GM18870 (cell line): ENCODE measurements around the gene PRR16.

Experiments
- ATAC-seq: cut with Tn5 transposase; IDR thresholded peaks from one replicate; pipeline ENCODE4 v1.9.1; 2021; ENCODE audit warnings: moderate library complexity; ENCODE audit not compliant: unreplicated experiment

The PRR16 gene

DNA sequence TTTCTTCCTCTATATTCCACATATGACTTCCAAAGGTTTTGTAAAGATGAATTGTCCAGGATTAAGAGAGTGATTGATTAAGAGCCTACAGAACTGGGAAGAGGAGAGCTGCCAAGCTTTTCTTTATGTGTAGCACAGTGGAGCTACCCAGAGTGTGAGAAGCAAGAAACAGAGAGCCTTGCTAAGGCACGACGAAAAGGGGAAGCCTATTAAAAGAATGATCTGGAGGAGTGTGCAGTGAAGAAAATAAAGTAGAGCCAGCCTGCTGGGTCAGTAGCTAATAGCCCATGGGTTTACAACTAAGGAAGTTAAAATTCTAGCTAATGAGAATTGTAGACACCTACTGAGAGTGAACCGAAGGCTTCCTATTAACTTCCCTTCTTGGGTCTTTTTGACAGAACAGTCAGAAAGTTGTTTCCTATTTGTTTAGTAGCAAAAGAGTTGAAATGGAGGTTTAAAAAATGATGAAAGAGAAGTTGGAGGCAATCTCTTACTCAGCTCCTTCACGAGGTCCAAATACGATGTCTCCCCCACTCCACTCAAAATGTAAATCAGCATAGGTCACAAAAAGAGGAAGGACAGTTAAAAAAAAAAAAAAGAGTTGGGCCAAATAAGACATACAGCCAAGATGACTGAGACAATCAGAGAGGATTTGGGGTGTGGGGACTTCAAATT is 957 bp upstream of the PRR16 start:
- no peak for ATAC-seq

DNA sequence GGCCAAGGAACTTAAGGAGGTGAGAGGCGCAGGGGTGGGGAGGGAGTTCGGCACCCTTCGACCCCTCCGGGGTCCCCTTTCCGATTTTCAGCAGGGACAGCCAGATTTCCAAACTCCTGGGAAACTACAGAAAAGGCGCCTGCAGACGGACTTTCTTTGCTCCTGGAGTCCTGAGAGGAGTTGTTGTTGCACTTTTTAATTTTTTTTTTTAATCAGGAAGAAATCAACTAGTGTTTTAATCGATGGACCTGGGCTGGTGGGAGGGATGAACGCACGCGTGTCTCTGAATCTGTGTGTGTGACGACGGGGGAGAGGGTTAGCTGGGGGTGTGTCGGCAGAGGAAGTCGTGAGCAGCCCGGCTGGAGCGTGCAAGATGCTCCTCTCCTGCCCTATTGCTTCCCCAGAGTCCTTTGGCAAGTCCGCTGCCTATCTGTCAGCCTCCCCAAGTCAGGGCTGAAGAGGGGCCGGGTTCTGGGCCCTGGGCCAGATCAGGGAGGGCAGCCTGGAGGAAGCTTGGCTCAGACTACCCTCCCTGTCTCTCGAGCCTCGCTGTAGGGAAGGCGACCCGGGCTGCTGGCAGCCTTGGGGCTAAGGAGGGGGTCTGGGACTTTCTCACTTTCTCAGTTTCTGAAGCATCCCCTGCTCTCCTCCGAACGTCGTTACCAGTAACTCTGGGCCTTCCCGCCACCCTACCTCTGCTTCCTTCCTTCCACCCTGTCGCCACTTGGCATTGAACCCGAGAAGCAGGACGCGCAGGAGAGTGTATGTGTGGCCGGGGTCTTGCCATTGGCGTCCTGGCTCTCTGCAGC is 731 bp downstream of the PRR16 start:
- no peak for ATAC-seq

DNA sequence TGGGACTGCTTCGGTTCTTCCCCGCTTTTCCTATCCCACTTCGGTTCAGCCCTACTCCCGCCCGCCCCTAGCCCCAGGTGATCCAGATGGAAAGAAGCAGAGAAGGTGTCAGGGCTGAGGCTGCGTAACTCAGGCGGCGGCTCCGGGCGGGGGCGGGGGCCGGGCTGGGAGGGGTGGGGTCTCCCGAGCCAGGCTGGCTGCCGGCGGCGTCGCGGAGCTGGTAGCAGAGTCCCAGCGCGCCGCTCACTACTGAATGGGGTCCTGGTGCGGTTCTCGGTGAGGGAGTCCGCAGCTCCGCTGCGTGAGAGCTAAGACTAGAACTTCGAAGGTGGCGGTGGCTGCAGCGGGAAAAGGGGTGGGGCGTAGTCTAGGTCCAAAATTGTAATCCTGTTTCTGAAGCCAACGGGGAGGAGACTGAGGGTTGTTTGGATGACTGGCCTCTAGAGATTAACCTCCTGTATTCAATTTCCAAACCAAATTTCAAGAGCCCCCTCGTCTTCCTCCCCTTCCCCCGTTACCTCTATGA is 1.4 kb downstream of the PRR16 start:
- ATAC-seq = no peak

DNA sequence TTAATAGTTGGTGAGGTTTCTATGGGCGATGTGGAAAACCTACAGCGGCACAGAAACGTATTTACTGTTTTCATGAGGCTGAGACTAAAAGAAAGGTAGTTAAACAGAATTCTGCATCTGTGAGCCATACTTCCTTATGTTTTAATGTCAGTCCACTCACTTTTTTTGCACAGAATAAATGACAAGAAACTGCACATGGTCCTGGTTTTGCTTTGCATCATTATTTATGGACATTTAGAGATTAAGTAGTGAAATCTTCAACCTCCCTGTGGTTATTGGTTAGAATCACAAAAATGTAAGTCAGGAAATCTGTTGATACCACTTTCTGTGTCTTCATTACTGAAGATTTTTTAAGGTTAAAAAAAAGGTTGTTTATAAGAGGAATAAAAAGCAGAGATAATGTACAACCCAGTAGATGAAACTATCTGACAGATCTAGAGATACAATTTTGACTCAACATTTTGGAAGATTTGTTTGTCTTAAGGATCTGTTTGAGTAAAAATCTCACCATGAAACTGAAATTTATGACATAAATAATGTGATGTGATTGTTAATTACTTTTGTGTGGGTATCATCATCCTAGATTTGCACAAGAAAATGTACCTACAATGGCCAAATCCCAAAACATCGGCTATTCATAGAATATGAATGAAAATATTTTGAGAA is 2.4 kb downstream of the PRR16 start:
- no peak for ATAC-seq

DNA sequence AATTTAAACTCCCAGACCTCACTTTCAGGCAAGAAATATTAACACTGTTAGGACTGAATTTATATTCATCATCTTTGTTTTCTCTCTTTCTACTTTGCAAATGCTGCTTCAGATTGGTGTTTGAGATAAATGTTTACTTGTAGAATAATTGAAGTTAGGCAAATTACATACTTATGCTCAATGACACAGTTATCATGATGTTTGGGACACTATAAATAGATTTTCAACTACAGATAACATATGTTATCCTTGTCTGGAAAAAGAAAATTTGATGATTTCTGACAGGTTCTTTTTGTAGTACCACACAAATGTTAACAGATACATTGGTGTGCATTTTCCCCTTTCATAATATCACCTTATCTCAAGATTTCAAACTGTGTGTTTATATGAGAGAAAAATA is 7.9 kb downstream of the PRR16 start:
- ATAC-seq = no peak

DNA sequence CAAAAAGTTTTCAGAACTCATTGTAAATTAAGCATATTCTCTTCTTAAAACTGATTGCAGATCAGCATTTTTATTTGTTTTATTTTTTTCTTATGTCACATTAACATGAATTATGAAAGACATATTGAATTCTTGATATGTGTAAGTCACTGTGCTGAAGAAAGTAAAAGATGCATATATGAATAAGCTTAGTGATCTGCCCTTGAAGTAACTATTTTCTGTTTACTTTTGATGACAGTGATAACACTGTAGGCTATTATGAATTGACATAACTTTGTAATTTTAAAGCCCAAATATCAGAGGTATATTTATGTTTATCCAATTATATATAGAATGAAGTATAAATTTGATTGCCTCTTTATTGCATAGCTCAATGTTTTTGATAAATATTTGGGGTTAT is 8.8 kb downstream of the PRR16 start:
- ATAC-seq = no peak

DNA sequence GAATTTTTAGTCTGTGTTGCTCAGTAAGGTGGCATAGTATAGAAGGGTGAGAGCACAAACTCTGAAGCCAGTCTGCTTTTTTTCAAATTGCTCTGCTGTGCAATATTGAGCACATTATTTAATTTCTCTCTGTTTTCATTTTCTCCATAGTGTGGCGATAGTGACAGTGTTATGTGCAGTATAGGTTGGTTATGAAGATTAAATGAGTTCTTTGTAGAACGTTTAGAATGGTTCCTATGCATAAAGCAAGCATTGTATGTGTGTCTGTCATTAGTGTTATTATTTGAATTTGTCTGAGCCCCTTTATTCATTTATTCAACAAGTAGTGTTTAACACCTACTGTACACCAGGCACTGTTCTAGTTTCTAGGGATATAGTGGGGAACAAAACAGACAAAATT is 9.2 kb downstream of the PRR16 start:
- no peak for ATAC-seq

DNA sequence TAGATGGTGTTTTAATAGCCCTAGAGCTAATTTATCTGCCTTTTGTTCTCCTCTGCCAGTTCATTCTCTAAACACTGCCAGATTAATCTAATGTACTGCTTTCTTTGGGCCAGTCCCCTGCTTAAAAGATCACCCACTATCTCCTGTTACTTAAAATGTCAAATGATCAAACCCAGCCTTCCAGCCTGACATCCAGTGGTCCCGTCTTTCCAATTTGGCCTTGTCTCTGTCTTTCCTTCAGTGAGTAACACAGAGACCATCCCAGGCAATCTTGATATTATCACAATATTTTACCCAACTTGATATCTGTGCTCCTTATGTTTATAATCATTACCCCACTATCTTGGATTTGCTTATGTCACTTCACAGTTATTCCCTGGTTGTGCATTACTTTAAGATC is 12.0 kb downstream of the PRR16 start:
- ATAC-seq = no peak

DNA sequence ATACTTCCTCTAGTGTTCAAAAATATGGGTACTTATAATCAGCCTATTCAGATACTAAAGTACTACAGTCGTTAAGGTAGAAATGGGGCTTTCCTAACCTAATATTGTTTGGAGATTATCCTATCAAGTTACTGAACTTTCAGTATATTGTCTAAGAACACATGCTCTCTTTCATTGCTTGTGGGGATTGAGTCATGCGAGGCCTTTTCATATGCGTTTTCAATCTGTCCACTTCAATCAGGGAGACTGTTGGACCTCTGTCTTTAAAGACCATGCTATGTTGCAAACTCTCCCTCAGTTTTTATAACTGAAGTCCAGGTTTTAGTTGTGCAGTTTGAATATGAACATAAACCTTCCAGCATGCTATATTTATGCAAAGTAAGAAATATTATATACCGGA is 15.0 kb downstream of the PRR16 start:
- ATAC-seq = no peak

DNA sequence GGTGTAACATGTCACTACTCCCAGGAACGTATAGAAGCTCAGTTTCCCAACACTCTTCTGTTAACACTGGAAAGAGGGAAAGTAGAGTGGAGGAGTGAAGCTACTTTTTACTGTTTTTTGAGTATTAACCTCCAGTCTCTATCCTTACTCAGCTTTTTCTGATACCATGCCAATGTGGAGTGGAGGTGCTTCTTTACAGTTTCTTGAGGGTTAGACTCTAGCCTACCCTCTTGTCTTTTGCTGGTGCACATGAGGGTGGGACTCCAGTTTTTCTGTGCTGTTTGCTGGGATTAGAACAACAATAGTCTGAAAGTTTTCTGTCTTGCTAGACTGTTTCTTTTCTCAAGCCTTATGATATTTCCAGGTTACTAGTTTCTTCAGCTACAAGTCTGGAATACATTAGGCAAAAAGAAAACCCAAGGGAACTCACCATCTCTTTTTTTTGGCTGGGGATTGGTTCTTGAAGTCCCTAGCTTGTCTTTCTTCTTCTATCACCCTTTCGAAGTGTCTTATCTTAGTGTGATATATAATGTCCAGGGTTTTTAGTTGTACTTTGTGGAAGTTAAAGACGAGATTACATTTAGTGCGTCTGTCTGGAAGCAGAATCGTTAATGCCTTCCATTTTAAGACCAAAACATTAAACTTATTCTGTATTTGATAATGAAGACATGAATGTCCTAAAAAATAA is 35.9 kb downstream of the PRR16 start:
- ATAC-seq = no peak

DNA sequence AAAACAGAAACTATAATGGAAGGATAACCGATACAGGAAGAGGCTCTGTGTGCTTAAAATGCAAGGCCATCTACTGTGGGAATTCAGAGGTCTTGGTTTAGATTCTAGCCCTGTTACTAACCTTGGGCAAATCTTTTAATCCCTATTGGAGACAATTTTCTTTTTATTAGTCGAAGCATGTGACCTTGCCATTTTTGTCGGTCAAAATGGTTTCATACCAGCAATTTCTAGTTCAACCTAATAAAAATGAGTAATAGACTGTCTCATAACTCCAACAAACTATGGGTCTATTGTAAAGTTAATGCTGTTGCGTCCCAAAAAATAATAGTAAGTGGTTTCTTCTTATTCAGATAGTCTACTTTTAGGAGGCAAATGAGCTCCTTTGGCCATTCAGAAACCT is 38.4 kb downstream of the PRR16 start:
- no peak for ATAC-seq

DNA sequence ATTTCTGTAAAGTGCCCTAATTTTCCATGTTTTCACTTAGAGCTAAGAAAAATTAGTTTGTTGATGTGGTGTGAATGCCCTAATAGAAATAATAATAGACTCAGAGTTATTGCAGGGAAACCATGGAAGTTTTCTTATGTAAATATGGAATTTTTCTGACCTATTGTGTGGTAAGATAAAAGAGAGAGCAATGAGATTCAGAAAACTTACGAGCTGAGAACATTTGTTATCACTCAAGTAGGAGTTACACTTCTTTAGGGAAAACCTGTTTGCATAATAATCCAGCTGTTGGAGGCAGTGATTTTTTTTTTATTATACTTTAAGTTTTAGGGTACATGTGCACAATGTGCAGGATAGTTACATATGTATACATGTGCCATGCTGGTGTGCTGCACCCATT is 39.2 kb downstream of the PRR16 start:
- no peak for ATAC-seq

DNA sequence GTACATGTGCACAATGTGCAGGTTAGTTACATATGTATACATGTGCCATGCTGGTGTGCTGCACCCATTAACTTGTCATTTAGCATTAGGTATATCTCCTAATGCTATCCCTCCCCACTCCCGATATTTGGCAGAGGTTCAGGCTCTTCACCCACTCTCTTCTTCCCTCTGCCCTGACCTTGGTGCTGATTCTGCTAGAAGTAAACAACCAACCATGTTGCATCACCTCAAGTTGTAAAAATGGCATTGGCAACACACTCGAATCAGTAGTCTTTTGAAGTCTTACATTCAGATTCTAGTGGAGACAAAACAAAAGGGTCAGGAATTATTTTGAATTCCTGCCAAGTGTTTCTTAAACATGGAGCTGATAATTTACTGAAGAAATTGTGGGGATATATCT is 40.0 kb downstream of the PRR16 start:
- no peak for ATAC-seq

DNA sequence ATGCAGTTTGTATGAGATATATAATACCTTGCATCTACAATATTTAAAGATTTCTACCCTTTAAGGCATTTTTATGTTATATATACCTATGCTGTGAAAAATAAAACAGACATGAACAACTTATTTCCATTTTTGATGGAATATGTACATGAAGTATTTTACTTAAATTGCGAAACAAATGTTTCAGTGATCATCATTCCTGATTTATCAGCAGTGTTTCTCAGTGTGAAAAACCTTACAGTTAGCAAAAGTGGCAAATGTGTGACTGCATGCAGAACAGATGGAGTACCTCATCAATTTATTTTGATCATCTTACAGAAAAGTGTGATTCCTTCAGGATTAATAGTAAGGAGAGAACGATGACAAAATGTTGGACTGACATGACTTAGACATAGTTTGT is 43.1 kb downstream of the PRR16 start:
- ATAC-seq = no peak

DNA sequence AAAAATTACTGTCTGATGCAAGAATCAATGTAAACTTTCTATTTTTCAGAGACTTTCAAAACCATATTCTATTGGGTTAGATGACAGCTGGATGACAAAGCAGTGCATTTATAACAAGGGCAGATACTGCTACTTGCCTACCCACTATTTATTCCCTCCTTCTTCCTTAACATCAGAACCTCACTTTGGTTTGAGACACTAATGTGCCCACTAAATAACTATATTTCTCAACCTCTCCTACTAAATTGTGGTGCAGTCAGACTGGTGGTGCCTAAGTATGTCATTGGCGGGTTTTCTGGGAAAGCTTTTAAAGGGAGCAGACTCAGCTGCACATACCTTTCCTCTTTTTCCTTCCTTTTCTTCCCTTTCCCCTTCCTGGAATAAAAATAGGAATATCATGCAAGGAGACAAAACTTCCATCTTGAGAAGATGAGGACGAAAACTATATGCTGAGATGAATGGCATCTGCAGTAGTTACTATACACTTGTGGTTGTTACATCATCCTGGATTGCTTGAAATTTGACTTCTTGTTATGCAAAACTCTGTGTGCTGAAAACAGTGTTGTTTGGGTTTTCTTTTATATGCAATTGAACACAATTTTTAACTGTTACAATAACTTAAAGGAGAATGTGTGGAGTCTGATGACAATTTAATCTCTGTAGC is 43.8 kb downstream of the PRR16 start:
- no peak for ATAC-seq

DNA sequence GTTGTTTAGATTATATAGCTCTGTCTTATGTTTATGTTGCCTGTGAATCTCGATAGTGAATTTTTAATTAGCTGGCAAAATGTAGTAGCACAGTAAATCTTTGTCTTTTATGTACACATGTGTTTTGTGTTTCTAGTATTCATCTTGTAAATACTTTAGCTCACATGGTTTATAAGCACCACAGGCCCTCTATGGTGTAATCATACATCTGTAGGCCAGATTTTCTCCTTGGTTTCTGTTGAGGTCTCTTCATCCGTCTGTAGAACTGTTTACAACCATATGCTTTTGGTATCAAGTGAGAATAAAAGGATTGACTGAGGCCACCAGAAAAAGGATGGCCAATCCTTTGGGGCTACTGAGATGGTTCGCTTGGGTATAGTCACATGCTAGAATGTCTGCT is 45.0 kb downstream of the PRR16 start:
- no peak for ATAC-seq

DNA sequence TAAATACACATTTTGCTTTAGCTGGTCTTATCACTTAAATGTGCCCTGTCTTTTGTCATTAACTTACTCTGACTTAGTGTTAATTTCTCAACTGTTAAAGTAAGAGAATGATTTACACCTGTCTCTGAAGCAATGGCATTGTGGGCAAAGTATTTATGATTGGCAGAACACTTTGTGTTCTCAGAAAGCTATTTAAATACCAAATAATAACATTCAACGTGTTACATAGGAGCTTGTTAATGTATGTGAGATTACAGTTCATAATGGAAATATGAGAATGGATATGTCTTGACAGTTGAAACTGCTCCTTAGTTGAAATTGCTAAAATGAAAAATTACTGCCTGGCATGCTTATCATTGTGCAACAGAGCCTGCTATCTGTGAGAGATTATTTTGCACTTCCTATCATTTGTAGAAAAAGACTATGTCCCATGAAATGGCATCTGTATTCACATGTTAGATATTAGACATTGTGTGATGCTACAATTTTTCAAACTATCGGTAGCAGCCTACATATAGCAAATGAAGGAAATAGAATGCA is 46.1 kb downstream of the PRR16 start:
- no peak for ATAC-seq

DNA sequence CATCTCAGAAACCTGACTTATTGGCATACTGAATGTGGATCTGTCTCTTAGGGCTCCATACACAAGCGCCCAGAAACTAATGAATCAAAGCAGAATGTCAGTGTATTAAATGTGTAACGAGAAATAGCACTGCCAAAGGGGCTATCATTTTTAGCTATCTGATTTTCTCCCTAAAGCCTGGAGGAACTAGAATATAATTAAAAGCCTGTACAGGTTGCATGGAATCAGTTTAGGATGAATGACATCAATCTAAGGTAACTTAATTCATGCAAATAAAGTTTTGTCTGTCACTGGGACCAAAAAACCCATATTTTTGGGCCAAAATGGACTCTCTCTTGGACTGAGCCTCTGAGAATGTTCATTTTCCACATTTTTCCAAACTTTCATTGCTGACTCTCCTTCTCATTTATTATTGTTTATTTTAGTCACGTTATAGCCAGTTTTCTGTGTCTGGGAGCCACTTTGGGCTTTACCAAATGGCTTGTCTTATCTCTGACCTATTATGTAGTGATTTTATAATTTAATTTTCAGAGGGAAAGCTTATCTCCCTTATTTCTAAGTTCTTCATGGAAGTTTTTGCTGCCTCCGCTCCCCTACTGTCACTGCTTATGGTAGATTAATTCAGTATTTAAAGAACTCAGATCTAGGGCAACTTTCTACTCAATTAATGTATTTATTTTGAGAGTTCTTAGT is 47.0 kb downstream of the PRR16 start:
- no peak for ATAC-seq

DNA sequence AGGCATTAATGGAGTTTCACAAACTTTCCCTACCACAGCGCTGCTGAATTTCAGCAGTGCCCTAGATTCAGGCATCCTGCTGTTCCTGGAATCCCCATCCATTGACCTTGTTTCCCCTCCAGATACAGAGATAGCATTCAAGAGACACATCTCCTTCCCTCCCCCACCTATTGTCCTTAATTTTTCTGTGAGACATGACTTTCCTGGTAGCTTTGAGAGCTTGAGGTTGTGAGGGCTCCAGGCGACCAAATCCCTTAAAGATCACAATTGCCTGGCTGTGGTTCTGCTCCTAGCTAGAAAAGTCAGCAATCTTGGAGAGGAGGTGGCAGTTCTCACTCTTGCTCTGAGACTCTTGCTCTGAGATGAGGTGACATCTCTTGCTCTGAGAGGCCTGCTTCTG is 48.0 kb downstream of the PRR16 start:
- ATAC-seq = no peak
